ENCODE measurements around the gene CLTA.

DNA sequence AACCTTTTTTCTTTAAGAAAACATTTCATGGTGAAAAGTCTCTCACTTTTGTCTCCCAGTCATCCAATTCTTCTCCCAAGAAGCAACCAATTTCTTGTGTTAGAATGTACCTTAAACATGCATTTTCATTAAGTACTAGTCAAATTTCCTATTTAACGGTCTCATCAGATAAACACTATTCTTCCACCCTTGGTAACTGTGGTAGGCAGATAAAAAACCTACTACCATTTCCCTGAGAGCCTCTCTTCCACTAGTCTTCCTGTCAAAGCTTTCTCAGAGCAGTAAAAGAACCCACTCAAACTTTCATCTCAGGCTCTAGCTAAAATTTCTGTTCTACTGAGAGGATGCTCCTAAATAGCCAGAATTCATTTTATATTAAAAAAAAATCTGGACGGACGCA, 56.6 kb downstream of the CLTA start:
- TF ChIP-seq, protein P1, sequence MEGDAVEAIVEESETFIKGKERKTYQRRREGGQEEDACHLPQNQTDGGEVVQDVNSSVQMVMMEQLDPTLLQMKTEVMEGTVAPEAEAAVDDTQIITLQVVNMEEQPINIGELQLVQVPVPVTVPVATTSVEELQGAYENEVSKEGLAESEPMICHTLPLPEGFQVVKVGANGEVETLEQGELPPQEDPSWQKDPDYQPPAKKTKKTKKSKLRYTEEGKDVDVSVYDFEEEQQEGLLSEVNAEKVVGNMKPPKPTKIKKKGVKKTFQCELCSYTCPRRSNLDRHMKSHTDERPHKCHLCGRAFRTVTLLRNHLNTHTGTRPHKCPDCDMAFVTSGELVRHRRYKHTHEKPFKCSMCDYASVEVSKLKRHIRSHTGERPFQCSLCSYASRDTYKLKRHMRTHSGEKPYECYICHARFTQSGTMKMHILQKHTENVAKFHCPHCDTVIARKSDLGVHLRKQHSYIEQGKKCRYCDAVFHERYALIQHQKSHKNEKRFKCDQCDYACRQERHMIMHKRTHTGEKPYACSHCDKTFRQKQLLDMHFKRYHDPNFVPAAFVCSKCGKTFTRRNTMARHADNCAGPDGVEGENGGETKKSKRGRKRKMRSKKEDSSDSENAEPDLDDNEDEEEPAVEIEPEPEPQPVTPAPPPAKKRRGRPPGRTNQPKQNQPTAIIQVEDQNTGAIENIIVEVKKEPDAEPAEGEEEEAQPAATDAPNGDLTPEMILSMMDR (IDR thresholded peaks at IDR 0.05): no peak
- TF ChIP-seq EZH2 (IDR thresholded peaks at IDR 0.05): no peak
- TF ChIP-seq EZH2phosphoT487 (IDR thresholded peaks at IDR 0.05): no peak
